ENCODE results near the gene PRPF18. TPM values are rescaled to one million over a fixed set of nuclear protein-coding genes. Genes with fewer than 3 reads are reported as not detected.

Gene PRPF18
- total RNA-seq, 2 experiments from 2014 or later, result 22.9 to 23.9 TPM

- CTCF ChIA-PET, result interaction anchor here (0.9 kb wide), 1 partner anchor 13 kb away, joined by 4 read pairs; the partner anchor contains the start of gene PRPF18
- ATAC-seq, result no peak
- Mint-ChIP-seq H3K36me3 (ENCODE audit: low read depth) (no peaks in the 10 kb centered on the region), H3K4me1 (ENCODE audit: low read depth) (no peaks in the 10 kb centered on the region), H3K9me3 (ENCODE audit: insufficient read depth) (no peaks in the 10 kb centered on the region), H3K4me3 (no peak overlapping the region), H3K27ac (no peak overlapping the region), H3K27me3 (ENCODE audit: low read depth) (peaks cover 14% of the 10 kb centered on the region)
- POLR2A ChIA-PET, result no interaction called here
- DNase-seq, result no peak
These were observed 12.8 kb upstream of the PRPF18 start for GRCh38 chr10:13573960-13574359.

GRCh38 chr10:13585195-13585751 lies 1.5 kb upstream of the PRPF18 start:
- H3K4me1 Mint-ChIP-seq (ENCODE audit: low read depth), result peaks cover 30% of the 10 kb centered on the region
- ChIA-PET CTCF (no interaction called here), POLR2A (interaction anchor here (1.3 kb wide), 1 partner anchor 202 kb away, joined by 3 read pairs; no protein-coding TSS in a partner anchor)

GRCh38 chr10:13585943-13586342 lies 822 bp upstream of the PRPF18 start:
- H3K9me3 Mint-ChIP-seq (ENCODE audit: insufficient read depth), result no peaks in the 10 kb centered on the region

More at GRCh38 chr10:13585195-13585751, 1.5 kb upstream of the PRPF18 start:
- peaks cover 5% of the 10 kb centered on the region for H3K36me3 Mint-ChIP-seq (ENCODE audit: low read depth)
- H3K27me3 Mint-ChIP-seq (ENCODE audit: low read depth), result peaks cover 4% of the 10 kb centered on the region
- DNase-seq, result no peak
- no peak overlapping the region for H3K27ac Mint-ChIP-seq
- ATAC-seq, result no peak
- H3K4me3 Mint-ChIP-seq, result no peak overlapping the region
- no peaks in the 10 kb centered on the region for H3K9me3 Mint-ChIP-seq (ENCODE audit: insufficient read depth)

GRCh38 chr10:13587391-13587790 lies 626 bp downstream of the PRPF18 start:
- Mint-ChIP-seq H3K9me3 (ENCODE audit: insufficient read depth) (no peaks in the 10 kb centered on the region), H3K4me3 (peak overlapping the region; percentile 100), H3K27me3 (ENCODE audit: low read depth) (peaks cover 4% of the 10 kb centered on the region), H3K27ac (peak overlapping the region; percentile 99), H3K36me3 (ENCODE audit: low read depth) (peaks cover 5% of the 10 kb centered on the region), H3K4me1 (ENCODE audit: low read depth) (peaks cover 30% of the 10 kb centered on the region)
- POLR2A ChIA-PET, result interaction anchor here (0.7 to 1.2 kb wide), 5 partner anchors 13 to 598 kb away, joined by 3 to 7 read pairs (median 3); no protein-coding TSS in a partner anchor
- CTCF ChIA-PET, result interaction anchor here (0.6 to 1.6 kb wide), 9 partner anchors 9 to 921 kb away, joined by 3 to 6 read pairs (median 3); no protein-coding TSS in a partner anchor
- ATAC-seq (peak; percentile 14), DNase-seq (peak; percentile 28)

More at GRCh38 chr10:13585943-13586342, 822 bp upstream of the PRPF18 start:
- Mint-ChIP-seq H3K36me3 (ENCODE audit: low read depth) (peaks cover 5% of the 10 kb centered on the region), H3K27me3 (ENCODE audit: low read depth) (peaks cover 4% of the 10 kb centered on the region), H3K27ac (no peak overlapping the region), H3K4me1 (ENCODE audit: low read depth) (peaks cover 30% of the 10 kb centered on the region), H3K4me3 (no peak overlapping the region)
- no peak for DNase-seq
- ATAC-seq, result no peak
- ChIA-PET CTCF (interaction anchor here (1.0 to 1.6 kb wide), 3 partner anchors 10 to 201 kb away, joined by 3 to 5 read pairs (median 4); no protein-coding TSS in a partner anchor), POLR2A (interaction anchor here (1.0 to 1.3 kb wide), 2 partner anchors 30 to 201 kb away, joined by 3 read pairs; no protein-coding TSS in a partner anchor)

- Mint-ChIP-seq H3K27me3 (ENCODE audit: low read depth) (peaks cover 2% of the 10 kb centered on the region), H3K4me1 (ENCODE audit: low read depth) (peaks cover 30% of the 10 kb centered on the region), H3K9me3 (ENCODE audit: insufficient read depth) (no peaks in the 10 kb centered on the region), H3K4me3 (no peak overlapping the region), H3K27ac (no peak overlapping the region), H3K36me3 (ENCODE audit: low read depth) (peaks cover 11% of the 10 kb centered on the region)
- no peak for ATAC-seq
- ChIA-PET CTCF (interaction anchor here (0.7 to 1.2 kb wide), 2 partner anchors 16 to 217 kb away, joined by 3 read pairs; no protein-coding TSS in a partner anchor), POLR2A (interaction anchor here (0.6 kb wide), 1 partner anchor 455 kb away, joined by 3 read pairs; no protein-coding TSS in a partner anchor)
- DNase-seq, result no peak
These were observed 2.6 kb downstream of the PRPF18 start for GRCh38 chr10:13589316-13589715.

- ChIA-PET POLR2A (no interaction called here), CTCF (no interaction called here)
- H3K4me3 Mint-ChIP-seq, result no peak overlapping the region
- no peak overlapping the region for H3K27ac Mint-ChIP-seq
- DNase-seq (no peak), ATAC-seq (no peak)
- H3K4me1 Mint-ChIP-seq (ENCODE audit: low read depth), result peaks cover 30% of the 10 kb centered on the region
- peaks cover 11% of the 10 kb centered on the region for H3K36me3 Mint-ChIP-seq (ENCODE audit: low read depth)
- H3K27me3 Mint-ChIP-seq (ENCODE audit: low read depth), result no peaks in the 10 kb centered on the region
- H3K9me3 Mint-ChIP-seq (ENCODE audit: insufficient read depth), result no peaks in the 10 kb centered on the region
These were observed 4.1 kb downstream of the PRPF18 start for GRCh38 chr10:13590886-13591285.

GRCh38 chr10:13592306-13592705 lies 5.5 kb downstream of the PRPF18 start:
- no peaks in the 10 kb centered on the region for H3K9me3 Mint-ChIP-seq (ENCODE audit: insufficient read depth)
- peaks cover 21% of the 10 kb centered on the region for H3K4me1 Mint-ChIP-seq (ENCODE audit: low read depth)
- POLR2A ChIA-PET, result no interaction called here
- CTCF ChIA-PET, result interaction anchor here (1.5 kb wide), 1 partner anchor 12 kb away, joined by 3 read pairs; no protein-coding TSS in a partner anchor
- no peak overlapping the region for H3K27ac Mint-ChIP-seq
- peaks cover 11% of the 10 kb centered on the region for H3K36me3 Mint-ChIP-seq (ENCODE audit: low read depth)
- H3K27me3 Mint-ChIP-seq (ENCODE audit: low read depth), result no peaks in the 10 kb centered on the region
- DNase-seq (no peak), ATAC-seq (no peak)
- H3K4me3 Mint-ChIP-seq, result no peak overlapping the region

GRCh38 chr10:13593535-13593934 lies 6.8 kb downstream of the PRPF18 start:
- Mint-ChIP-seq H3K4me1 (ENCODE audit: low read depth) (peaks cover 12% of the 10 kb centered on the region), H3K36me3 (ENCODE audit: low read depth) (peaks cover 13% of the 10 kb centered on the region), H3K27me3 (ENCODE audit: low read depth) (no peaks in the 10 kb centered on the region), H3K27ac (no peak overlapping the region), H3K9me3 (ENCODE audit: insufficient read depth) (no peaks in the 10 kb centered on the region), H3K4me3 (no peak overlapping the region)
- POLR2A ChIA-PET, result no interaction called here
- CTCF ChIA-PET, result interaction anchor here (1.5 kb wide), 1 partner anchor 11 kb away, joined by 3 read pairs; no protein-coding TSS in a partner anchor
- ATAC-seq, result no peak
- DNase-seq, result no peak

GRCh38 chr10:13594641-13595040 lies 7.9 kb downstream of the PRPF18 start:
- Mint-ChIP-seq H3K9me3 (ENCODE audit: insufficient read depth) (no peaks in the 10 kb centered on the region), H3K36me3 (ENCODE audit: low read depth) (peaks cover 12% of the 10 kb centered on the region), H3K27ac (no peak overlapping the region), H3K27me3 (ENCODE audit: low read depth) (no peaks in the 10 kb centered on the region), H3K4me1 (ENCODE audit: low read depth) (peaks cover 2% of the 10 kb centered on the region), H3K4me3 (no peak overlapping the region)
- DNase-seq (no peak), ATAC-seq (no peak)
- CTCF ChIA-PET, result no interaction called here
- POLR2A ChIA-PET, result no interaction called here

GRCh38 chr10:13597909-13598308 lies 11.1 kb downstream of the PRPF18 start:
- POLR2A ChIA-PET, result no interaction called here
- CTCF ChIA-PET, result no interaction called here

GRCh38 chr10:13604357-13605040 lies 17.7 kb downstream of the PRPF18 start:
- Mint-ChIP-seq H3K27me3 (ENCODE audit: low read depth) (no peaks in the 10 kb centered on the region), H3K4me1 (ENCODE audit: low read depth) (no peaks in the 10 kb centered on the region), H3K9me3 (ENCODE audit: insufficient read depth) (no peaks in the 10 kb centered on the region), H3K27ac (no peak overlapping the region), H3K36me3 (ENCODE audit: low read depth) (peaks cover 13% of the 10 kb centered on the region), H3K4me3 (no peak overlapping the region)
- no peak for ATAC-seq
- ChIA-PET POLR2A (interaction anchor here (0.7 to 1.1 kb wide), 2 partner anchors 18 to 34 kb away, joined by 3 to 4 read pairs; partner anchors contain the start of gene PRPF18), CTCF (interaction anchor here (1.1 to 1.2 kb wide), 2 partner anchors 12 to 17 kb away, joined by 3 read pairs; partner anchors contain the start of gene PRPF18)
- no peak for DNase-seq

More at GRCh38 chr10:13597909-13598308, 11.1 kb downstream of the PRPF18 start:
- no peaks in the 10 kb centered on the region for H3K27me3 Mint-ChIP-seq (ENCODE audit: low read depth)
- H3K4me3 Mint-ChIP-seq, result no peak overlapping the region
- ATAC-seq (no peak), DNase-seq (no peak)
- peaks cover 11% of the 10 kb centered on the region for H3K36me3 Mint-ChIP-seq (ENCODE audit: low read depth)
- H3K27ac Mint-ChIP-seq, result no peak overlapping the region
- H3K4me1 Mint-ChIP-seq (ENCODE audit: low read depth), result no peaks in the 10 kb centered on the region
- H3K9me3 Mint-ChIP-seq (ENCODE audit: insufficient read depth), result no peaks in the 10 kb centered on the region
